ENCODE data around the gene NELFCD.

The NELFCD gene

DNA sequence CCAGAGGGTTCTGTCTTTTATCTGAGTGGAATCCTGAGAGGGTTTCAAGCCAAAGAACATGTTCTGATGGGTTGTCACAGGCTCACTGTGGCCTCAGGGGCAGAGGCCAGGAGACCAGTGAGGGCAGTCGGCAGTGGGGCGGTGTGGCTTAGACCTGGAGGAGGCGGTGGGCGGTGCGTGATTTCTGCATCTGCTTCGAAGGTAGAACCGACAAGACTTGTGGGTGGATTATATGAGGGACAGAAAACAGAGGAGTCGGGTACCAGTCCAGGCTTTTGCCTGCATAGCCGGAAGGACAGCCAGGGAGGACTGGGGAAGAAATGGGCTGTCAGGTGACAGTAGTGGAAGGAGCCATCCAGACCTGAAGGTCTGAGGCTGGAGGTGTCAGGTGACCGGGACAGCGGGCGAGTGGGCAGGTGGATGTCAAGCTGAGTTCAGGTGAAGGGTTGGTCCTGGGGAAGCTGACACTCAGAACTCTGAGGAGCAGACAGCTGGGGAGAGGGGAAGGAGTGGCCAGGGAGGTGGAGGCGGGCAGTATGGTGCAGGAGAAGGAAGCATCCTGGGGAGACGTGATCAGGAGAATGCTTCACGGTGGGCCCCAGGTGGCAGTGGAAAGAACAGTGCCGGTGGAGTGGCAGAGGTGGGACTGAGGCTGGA lies 22.9 kb downstream of the NELFCD start:
- no peak for DNase-seq
- H3K27ac ChIP-seq (ENCODE audit: low read length), result peak overlapping the region; percentile 58; the same call in 1 of the 2 replicates
- peaks cover 33% of the 10 kb centered on the region for H3K4me1 ChIP-seq (ENCODE audit: low read length)
- H3K9ac ChIP-seq (ENCODE audit: low read length), result peak overlapping the region; percentile 5; the same call in 1 of the 2 replicates
- no peaks in the 10 kb centered on the region for H3K27me3 ChIP-seq (replicated peaks; ENCODE audit: insufficient read depth, low read length)
- peaks cover 23% of the 10 kb centered on the region for H3F3A ChIP-seq (ENCODE audit: insufficient read depth, low read length)
- H3K79me2 ChIP-seq (ENCODE audit: low read length), result no peaks in the 10 kb centered on the region
- H3K36me3 ChIP-seq (replicated peaks; ENCODE audit: insufficient read depth, low read length), result no peaks in the 10 kb centered on the region
- H3K9me3 ChIP-seq (replicated peaks; ENCODE audit: insufficient read depth, low read length), result no peaks in the 10 kb centered on the region
- no peak for TF ChIP-seq EZH2phosphoT487 (IDR thresholded peaks at IDR 0.05; ENCODE audit: low read length)
- TF ChIP-seq, protein P1, sequence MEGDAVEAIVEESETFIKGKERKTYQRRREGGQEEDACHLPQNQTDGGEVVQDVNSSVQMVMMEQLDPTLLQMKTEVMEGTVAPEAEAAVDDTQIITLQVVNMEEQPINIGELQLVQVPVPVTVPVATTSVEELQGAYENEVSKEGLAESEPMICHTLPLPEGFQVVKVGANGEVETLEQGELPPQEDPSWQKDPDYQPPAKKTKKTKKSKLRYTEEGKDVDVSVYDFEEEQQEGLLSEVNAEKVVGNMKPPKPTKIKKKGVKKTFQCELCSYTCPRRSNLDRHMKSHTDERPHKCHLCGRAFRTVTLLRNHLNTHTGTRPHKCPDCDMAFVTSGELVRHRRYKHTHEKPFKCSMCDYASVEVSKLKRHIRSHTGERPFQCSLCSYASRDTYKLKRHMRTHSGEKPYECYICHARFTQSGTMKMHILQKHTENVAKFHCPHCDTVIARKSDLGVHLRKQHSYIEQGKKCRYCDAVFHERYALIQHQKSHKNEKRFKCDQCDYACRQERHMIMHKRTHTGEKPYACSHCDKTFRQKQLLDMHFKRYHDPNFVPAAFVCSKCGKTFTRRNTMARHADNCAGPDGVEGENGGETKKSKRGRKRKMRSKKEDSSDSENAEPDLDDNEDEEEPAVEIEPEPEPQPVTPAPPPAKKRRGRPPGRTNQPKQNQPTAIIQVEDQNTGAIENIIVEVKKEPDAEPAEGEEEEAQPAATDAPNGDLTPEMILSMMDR (IDR thresholded peaks at IDR 0.05; ENCODE audit: low read length), result no peak
- TF ChIP-seq EZH2 (optimal IDR thresholded peaks at IDR 0.05; ENCODE audit: low read depth, low read length), result no peak
- H4K20me1 ChIP-seq (ENCODE audit: insufficient read depth, low read length), result no peaks in the 10 kb centered on the region
- no peak overlapping the region for H2AFZ ChIP-seq (ENCODE audit: low read length)
- H3K4me3 ChIP-seq (ENCODE audit: low read length), result peak overlapping the region; percentile 7; the same call in 1 of the 2 replicates
- H3K4me2 ChIP-seq (ENCODE audit: low read depth, low read length), result peak overlapping the region; percentile 96
- H3K9me2 ChIP-seq (replicated peaks; ENCODE audit: insufficient read depth, low read length), result no peaks in the 10 kb centered on the region

DNA sequence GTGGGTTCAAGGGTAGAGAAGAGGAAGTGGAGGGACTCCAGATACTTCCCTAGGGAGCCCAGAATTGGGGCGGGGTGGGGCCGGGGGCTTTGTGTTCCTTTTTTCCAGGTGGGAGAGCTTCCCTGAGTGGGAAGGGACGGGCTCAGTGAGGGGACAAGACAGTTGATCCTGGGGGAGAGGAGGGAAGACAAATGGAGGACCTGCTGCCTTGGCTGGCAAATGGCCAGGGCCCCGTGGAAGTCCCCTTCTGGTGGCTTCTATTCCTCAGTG lies 23.4 kb downstream of the NELFCD start:
- H3F3A ChIP-seq (ENCODE audit: insufficient read depth, low read length), result peaks cover 23% of the 10 kb centered on the region
- H3K4me2 ChIP-seq (ENCODE audit: low read depth, low read length), result peak overlapping the region; percentile 96
- TF ChIP-seq EZH2phosphoT487 (IDR thresholded peaks at IDR 0.05; ENCODE audit: low read length) (no peak), EZH2 (optimal IDR thresholded peaks at IDR 0.05; ENCODE audit: low read depth, low read length) (no peak)
- TF ChIP-seq, protein P1 (IDR thresholded peaks at IDR 0.05; ENCODE audit: low read length), result no peak
- H3K27ac ChIP-seq (ENCODE audit: low read length), result peak overlapping the region; percentile 58; the same call in 1 of the 2 replicates
- H3K4me1 ChIP-seq (ENCODE audit: low read length), result peaks cover 33% of the 10 kb centered on the region
- H3K27me3 ChIP-seq (replicated peaks; ENCODE audit: insufficient read depth, low read length), result no peaks in the 10 kb centered on the region
- peak overlapping the region; percentile 7; the same call in 1 of the 2 replicates for H3K4me3 ChIP-seq (ENCODE audit: low read length)
- H3K9me2 ChIP-seq (replicated peaks; ENCODE audit: insufficient read depth, low read length), result no peaks in the 10 kb centered on the region
- no peak for DNase-seq
- peak overlapping the region; percentile 5; the same call in 1 of the 2 replicates for H3K9ac ChIP-seq (ENCODE audit: low read length)
- H3K79me2 ChIP-seq (ENCODE audit: low read length), result no peaks in the 10 kb centered on the region
- no peaks in the 10 kb centered on the region for H3K9me3 ChIP-seq (replicated peaks; ENCODE audit: insufficient read depth, low read length)
- H4K20me1 ChIP-seq (ENCODE audit: insufficient read depth, low read length), result no peaks in the 10 kb centered on the region
- H2AFZ ChIP-seq (ENCODE audit: low read length), result no peak overlapping the region
- no peaks in the 10 kb centered on the region for H3K36me3 ChIP-seq (replicated peaks; ENCODE audit: insufficient read depth, low read length)

DNA sequence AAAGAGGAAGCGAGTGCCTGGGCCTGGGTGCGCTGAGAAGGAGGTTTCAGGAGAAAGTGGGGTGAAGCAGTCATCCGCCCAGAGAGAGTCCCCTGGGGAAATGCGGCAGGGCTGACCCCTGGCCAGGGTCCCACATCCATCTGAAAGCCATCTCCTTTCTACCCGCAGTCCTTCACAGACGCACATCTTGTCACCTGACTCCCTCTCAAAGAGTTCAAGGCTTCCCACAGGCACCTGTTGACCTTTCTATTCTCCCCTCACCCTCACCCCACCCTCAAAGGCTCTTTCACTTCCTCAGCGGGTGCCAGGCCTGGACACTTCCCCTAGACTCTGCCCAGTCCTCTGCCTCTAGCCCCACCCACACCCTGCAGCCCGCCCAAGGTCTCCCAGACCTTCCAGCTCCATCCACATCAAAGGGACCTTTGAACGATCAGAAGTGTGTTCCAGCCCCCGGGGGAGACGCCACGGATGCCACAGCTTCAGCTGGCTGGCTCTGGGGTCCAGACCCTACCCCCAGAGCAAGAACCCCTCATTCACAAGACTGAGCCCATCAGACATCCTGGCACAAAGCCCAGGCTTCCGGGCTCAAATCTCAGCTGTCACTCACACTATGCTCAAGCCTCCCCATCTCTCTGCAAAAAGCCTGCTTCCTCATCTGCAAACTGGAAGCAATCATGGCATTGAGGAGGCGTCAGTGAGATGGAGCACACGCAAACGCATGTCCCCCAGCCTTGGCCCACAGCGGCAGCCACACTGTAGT lies 23.9 kb downstream of the NELFCD start:
- TF ChIP-seq, protein P1 (IDR thresholded peaks at IDR 0.05; ENCODE audit: low read length), result no peak
- TF ChIP-seq EZH2 (optimal IDR thresholded peaks at IDR 0.05; ENCODE audit: low read depth, low read length) (no peak), EZH2phosphoT487 (IDR thresholded peaks at IDR 0.05; ENCODE audit: low read length) (no peak)
- Histone ChIP-seq H3K27me3 (replicated peaks; ENCODE audit: insufficient read depth, low read length) (no peaks in the 10 kb centered on the region), H2AFZ (ENCODE audit: low read length) (0 out of 2 replicates have a peak overlapping the region, but pooled peaks have one; percentile 15), H3K9me2 (replicated peaks; ENCODE audit: insufficient read depth, low read length) (no peaks in the 10 kb centered on the region), H3K4me1 (ENCODE audit: low read length) (peaks cover 33% of the 10 kb centered on the region), H3K9me3 (replicated peaks; ENCODE audit: insufficient read depth, low read length) (no peaks in the 10 kb centered on the region), H3F3A (ENCODE audit: insufficient read depth, low read length) (peaks cover 23% of the 10 kb centered on the region), H3K27ac (ENCODE audit: low read length) (peak overlapping the region; percentile 58), H3K79me2 (ENCODE audit: low read length) (no peaks in the 10 kb centered on the region), H4K20me1 (ENCODE audit: insufficient read depth, low read length) (no peaks in the 10 kb centered on the region), H3K9ac (ENCODE audit: low read length) (peak overlapping the region; percentile 5; the same call in 1 of the 2 replicates), H3K4me2 (ENCODE audit: low read depth, low read length) (peak overlapping the region; percentile 96), H3K36me3 (replicated peaks; ENCODE audit: insufficient read depth, low read length) (no peaks in the 10 kb centered on the region), H3K4me3 (ENCODE audit: low read length) (peak overlapping the region; percentile 19; the same call in 1 of the 2 replicates)
- DNase-seq, result peak; percentile 84
